Fibroblast of pulmonary artery (primary cell): ENCODE data around the gene TRIM38.

ENCODE experiments used
- DNase-seq: peaks from one replicate; pipeline ENCODE4 v3.0.0-alpha.2; 2010; ENCODE audit warnings: low read depth
- H3K4me3 ChIP-seq: replicated peaks from 2 replicates; pipeline ENCODE4 v1.5.1; 2011; ENCODE audit warnings: low read depth, mild to moderate bottlenecking, control low read depth, low read length, moderate library complexity
- CTCF ChIP-seq: IDR thresholded peaks from 2 replicates; pipeline ENCODE4 v1.5.1; 2011; ENCODE audit warnings: mild to moderate bottlenecking, control low read depth, low read length, inconsistent platforms; ENCODE audit errors: missing control alignments

TRIM38 gene

DNA sequence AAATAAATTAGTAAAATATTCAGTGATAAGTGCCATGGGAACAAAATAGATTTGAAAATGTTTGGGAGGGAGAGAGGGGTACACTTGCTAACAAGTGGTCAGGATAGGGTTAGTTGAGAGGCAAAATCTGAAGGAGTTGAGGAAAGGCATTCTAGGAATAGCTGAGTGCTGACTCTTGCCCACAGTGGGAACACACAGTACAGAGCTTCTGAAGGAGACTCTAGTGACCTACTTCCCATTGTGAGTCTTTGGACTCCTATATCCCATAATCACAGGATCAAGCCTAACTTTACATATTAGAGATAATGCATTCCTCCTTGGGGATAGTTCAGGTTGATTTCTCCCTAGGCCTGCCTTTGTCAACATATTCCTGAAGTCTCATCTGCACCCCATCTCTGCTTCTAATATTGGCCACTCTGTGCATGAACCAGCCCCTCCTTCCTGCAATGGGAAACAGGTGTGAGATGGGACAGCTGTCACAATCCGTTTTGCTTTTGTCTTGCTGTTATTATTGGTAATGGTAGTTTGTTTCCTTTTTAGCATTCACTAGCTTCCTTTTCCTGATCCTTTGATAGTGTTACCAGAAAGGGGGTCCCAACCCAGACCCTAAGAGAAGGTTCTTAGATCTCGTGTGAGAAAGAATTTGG lies 2.6 kb upstream of the TRIM38 start:
- no peak overlapping the region for H3K4me3 ChIP-seq
- DNase-seq = peak; percentile 30
- TF ChIP-seq CTCF = no peak

GRCh38 chr6:25960734-25961133 lies 1.9 kb upstream of the TRIM38 start:
- TF ChIP-seq CTCF = no peak
- H3K4me3 ChIP-seq = no peak overlapping the region
- DNase-seq = no peak

DNA sequence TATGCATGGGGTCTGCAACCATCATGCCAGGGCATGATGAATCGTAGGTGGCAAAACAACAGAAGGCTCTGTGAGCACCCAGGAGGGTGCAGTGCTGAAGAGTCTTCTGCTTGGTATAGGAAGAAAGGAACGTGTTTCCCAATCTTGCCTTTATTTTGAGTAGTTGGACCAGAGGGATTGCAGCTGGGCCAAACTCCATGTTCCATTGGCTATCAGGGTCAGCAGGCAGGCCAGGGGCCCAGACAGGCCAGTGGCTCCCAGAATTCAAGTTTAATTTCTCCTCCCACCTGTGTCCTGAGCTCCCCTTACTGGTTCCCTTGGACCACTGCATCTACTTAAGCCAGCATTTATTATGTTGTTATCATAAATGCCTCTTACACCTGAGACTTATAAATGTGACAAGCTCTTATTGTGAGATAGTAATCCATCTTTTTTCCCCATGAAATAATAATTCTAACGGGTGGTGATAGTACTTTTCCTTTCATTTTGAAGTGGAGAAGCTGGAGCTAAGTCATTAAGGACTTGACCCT lies 918 bp upstream of the TRIM38 start:
- DNase-seq = no peak
- TF ChIP-seq CTCF = peak; percentile 4
- H3K4me3 ChIP-seq = no peak overlapping the region

DNA sequence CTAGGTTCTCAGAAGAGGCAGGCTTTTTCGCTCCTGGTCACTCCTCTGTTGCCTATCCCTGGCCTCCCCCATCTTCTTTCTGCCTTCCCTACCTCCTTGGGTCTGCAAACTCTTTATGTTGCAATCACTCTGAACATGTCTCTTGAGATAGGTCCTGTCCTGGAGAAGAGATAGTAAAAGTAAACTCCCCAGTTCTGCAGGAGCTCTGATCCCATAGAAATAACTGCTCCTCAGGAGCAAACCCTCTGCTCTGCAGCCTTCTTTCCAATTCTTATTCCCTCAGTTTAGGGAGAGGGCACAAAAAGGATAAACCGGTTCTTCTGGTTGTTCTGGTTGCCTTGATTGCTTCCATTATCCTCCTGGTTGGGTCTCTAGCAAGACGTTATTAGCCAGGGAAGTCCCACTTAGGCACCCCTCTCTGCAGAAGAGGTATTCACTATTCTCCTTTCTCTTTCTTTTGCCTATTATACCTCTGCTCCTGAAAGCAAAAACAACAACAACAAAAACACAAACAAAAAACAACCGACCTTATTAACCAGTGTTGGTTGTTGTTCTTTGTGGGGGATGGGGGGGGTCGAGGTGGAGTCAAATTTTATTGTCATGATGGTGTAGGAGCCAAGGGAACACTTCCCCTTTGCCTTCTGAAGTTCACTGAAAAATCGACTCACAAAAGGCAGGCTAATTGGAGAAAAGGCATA lies 973 bp downstream of the TRIM38 start:
- DNase-seq = peak; percentile 49
- H3K4me3 ChIP-seq = peak overlapping the region; percentile 75
- TF ChIP-seq CTCF = no peak

DNA sequence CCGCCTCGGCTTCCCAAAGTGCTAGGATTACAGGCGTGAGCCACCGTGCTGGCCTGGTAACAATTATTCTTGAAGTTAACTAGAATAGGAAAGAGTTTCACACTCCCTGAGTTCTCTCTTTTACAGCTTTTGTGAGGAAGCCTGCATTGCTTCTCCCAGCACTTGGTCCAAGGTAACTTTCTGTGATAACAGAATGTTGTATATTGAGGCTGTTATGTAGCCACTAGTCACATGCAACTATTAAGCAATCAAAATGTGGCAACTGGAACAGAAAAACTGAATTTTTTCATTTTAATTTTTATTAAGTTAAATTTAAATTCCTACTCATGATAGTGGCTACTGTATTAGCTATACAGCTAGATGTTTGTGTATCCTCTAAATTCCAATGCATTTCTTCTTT lies 2.5 kb downstream of the TRIM38 start:
- no peak for TF ChIP-seq CTCF
- DNase-seq = no peak
- no peak overlapping the region for H3K4me3 ChIP-seq

DNA sequence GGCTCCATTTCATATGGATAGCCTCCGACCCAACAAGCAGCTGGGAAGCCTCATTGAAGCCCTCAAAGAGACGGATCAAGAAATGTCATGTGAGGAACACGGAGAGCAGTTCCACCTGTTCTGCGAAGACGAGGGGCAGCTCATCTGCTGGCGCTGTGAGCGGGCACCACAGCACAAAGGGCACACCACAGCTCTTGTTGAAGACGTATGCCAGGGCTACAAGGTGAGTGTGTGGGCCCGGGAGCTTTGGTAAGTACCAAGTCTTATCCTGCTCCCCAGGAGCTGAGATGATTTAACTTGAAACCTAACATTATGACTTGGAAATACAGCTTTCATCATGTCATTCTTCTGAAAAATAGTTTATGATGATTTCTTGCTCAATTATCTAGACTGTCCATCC lies 4.1 kb downstream of the TRIM38 start:
- no peak for DNase-seq
- no peak for TF ChIP-seq CTCF
- no peak overlapping the region for H3K4me3 ChIP-seq
